ENCODE measurements around the gene IFT74. TPM values are rescaled to one million over a fixed set of nuclear protein-coding genes. Genes with fewer than 3 reads are reported as not detected.

The IFT74 gene
- total RNA-seq, 4 donors from 2014 or later, result 19.1 to 31.5 (median 25.4) TPM

- intact Hi-C loops (cut with DNase I; ENCODE audit: low total_unique reads), result no loop called here
- peak overlapping the region; percentile 10 to 72 for H3K27ac ChIP-seq
Observed at GRCh38 chr9:27112235-27112634, 156.0 kb downstream of the IFT74 start.

More at GRCh38 chr9:27112235-27112634, 156.0 kb downstream of the IFT74 start:
- Histone ChIP-seq H3K9me3 (no peaks in the 10 kb centered on the region), H3K4me1 (no peaks in the 10 kb centered on the region), H3K4me3 (no peak overlapping the region), H3K27me3 (no peaks in the 10 kb centered on the region), H3K36me3 (no peaks in the 10 kb centered on the region)
- no peak for DNase-seq
- TF ChIP-seq POLR2A (IDR thresholded peaks at IDR 0.05), result no peak
- TF ChIP-seq, protein P1, sequence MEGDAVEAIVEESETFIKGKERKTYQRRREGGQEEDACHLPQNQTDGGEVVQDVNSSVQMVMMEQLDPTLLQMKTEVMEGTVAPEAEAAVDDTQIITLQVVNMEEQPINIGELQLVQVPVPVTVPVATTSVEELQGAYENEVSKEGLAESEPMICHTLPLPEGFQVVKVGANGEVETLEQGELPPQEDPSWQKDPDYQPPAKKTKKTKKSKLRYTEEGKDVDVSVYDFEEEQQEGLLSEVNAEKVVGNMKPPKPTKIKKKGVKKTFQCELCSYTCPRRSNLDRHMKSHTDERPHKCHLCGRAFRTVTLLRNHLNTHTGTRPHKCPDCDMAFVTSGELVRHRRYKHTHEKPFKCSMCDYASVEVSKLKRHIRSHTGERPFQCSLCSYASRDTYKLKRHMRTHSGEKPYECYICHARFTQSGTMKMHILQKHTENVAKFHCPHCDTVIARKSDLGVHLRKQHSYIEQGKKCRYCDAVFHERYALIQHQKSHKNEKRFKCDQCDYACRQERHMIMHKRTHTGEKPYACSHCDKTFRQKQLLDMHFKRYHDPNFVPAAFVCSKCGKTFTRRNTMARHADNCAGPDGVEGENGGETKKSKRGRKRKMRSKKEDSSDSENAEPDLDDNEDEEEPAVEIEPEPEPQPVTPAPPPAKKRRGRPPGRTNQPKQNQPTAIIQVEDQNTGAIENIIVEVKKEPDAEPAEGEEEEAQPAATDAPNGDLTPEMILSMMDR (IDR thresholded peaks at IDR 0.05), result no peak

Other genes with a start within 250 kb of the IFT74 start
- 10 to 100 TPM in 3 of 4 donors, 1 to 10 TPM in 1; 1.3 to 34.0 (median 12.3) TPM for gene CAAP1, start 63.6 kb upstream of the IFT74 start, total RNA-seq
- gene PLAA, start 9.2 kb upstream of the IFT74 start, total RNA-seq, result 10 to 100 TPM; 11.3 to 34.8 (median 23.4) TPM
- not detected for gene LRRC19, start 49.3 kb downstream of the IFT74 start, total RNA-seq
- gene TEK, start 152.8 kb downstream of the IFT74 start, total RNA-seq, result 10 to 100 TPM; 13.5 to 61.3 (median 34.2) TPM

Data from uterus (tissue), 4 donors.